Activated T-cell treated with anti-CD3 and anti-CD28 coated beads for 24 hours (primary cell): Measurements from ENCODE around the gene TM9SF4.
"Not testable (repeated sequence)": the region's sequence is repeated elsewhere in the genome, so short reads cannot be mapped to it uniquely, and the experiment has no call there.

Experiments used
- DNase-seq: peaks from one replicate; pipeline ENCODE4 v3.0.0-alpha.2; 2020; ENCODE audit warnings: low read depth

TM9SF4 gene

GRCh38 chr20:32188376-32189122, 79.0 kb downstream of the TM9SF4 start:
- DNase-seq: no peak

GRCh38 chr20:32189123-32189410, 79.6 kb downstream of the TM9SF4 start:
- DNase-seq: no peak

GRCh38 chr20:32189691-32190615, 80.4 kb downstream of the TM9SF4 start:
- peak; percentile 23 for DNase-seq

GRCh38 chr20:32190616-32191415, 81.3 kb downstream of the TM9SF4 start:
- DNase-seq: no peak

DNA sequence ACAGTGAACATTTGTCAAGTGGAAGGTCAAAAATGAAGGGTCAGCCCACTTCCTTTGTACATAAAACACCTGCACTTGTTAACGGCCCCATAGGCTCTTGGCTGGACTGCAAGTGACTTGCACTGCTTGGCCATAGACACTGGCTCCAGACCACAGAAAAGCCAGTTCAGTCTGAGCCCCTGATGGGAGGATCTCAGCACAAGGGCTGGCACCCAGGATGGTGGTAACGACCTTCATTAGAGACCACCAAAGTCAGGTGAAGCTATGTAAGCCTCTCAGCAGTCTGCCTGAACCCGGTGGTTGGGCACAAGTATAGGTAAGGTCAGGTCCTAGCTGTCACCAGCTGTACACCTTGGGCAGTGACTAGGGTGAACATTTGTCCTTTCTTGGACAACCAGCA, 81.9 kb downstream of the TM9SF4 start:
- DNase-seq: no peak

- no peak for DNase-seq
These were observed 82.4 kb downstream of the TM9SF4 start for GRCh38 chr20:32191873-32192272.

DNA sequence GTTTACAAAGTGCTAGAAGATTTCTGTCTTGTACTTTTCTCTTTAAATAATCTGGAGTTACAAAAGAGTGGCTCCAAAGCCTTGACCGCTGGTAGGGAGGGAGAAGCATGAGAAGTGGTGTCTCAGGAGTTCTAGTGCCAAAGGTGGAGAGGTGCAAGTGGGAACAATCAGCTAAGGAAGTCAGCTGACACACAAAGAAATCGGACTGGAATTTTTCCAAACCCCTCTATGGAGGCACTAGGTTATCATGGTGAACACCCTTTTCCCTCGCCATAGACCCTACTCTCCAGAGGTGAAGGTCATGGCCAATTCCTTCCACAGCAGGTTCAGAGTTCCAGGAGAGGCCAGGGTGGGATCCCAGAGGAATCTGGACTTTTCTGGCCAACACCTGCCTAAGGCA, 83.2 kb downstream of the TM9SF4 start:
- no peak for DNase-seq

DNA sequence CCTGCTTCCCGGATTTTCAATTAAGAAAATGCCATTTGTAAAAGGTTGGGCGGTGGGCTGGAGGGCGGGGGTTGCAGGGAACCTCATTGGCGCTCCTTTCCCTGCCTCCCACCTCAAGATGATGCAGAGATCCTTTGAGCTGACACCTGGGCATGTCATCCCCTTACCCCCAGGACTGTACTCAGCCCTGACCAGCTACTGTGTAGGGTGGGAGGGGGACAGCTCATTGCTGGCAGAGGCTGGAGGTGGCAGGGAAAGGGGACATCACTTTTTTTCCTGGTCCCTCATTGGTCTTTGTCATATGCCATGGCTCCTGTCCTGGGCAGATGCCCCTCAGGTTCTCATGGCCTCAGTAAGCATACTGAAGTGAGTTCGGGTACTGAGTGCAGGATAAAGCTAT, 83.8 kb downstream of the TM9SF4 start:
- DNase-seq: not testable (repeated sequence)

DNA sequence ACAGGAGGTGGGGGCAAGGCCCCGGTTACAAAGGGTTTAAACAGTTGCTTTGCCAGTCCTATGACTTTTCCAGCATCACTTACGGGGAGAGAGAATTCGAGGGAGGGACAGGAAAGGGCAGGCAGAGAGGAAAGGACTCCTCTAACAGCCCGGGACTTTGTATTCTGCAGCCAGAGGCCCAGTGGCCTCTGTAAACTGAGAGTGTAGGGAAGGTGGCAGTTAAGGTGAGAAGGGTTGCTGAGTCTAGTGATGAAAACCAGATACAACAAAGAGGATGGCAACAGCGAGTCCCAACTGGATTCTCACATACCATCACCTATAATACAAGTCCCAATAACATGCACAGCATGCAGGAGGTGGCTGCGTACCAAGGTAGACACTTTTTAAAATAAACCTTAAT, 84.5 kb downstream of the TM9SF4 start:
- no peak for DNase-seq

DNA sequence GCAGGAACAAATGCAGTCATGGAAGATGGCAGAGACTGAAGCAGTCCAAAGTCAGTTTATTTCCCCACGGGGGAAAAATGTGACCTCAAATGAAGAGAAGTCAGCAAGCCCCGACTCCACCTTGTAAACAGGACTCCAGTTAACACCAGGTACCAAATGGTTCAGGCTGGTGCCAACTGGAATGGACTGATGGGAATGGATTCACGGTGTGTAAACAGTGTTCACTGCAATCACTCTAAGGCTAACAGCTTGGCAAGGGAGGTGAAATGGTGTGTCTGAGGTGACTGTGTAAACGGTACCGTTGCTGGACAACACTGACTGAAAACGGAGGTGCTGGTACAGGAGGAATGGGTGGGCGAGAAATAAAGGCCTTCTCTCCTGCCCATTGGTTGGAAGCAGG, 86.1 kb downstream of the TM9SF4 start:
- DNase-seq: no peak

GRCh38 chr20:32196613-32197012, 87.1 kb downstream of the TM9SF4 start:
- DNase-seq: not testable (repeated sequence)

GRCh38 chr20:32197136-32197535, 87.6 kb downstream of the TM9SF4 start:
- not testable (repeated sequence) for DNase-seq

DNA sequence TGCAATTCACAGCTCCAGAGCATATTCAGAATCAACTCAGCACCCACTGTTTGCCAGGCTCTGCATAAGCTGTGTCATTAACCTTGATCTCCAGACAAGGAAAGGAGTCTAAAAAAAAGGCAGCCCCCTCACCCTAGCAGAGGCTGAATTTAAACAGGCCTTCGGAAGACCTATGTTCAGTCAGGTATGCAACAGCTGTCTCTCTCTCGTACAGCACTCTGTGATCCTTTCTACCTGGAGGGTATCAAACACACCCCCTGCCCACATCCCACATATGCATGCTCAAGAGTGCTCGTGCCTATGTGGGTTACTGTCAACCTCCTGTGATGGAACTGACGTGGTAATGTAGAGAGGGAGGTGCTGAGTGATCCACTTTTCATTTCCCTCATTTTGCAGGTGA, 89.5 kb downstream of the TM9SF4 start:
- no peak for DNase-seq

GRCh38 chr20:32201296-32201976, 91.9 kb downstream of the TM9SF4 start:
- no peak for DNase-seq

GRCh38 chr20:32201977-32202363, 92.5 kb downstream of the TM9SF4 start:
- DNase-seq: no peak

GRCh38 chr20:32203356-32204204, 94.1 kb downstream of the TM9SF4 start:
- DNase-seq: no peak

DNA sequence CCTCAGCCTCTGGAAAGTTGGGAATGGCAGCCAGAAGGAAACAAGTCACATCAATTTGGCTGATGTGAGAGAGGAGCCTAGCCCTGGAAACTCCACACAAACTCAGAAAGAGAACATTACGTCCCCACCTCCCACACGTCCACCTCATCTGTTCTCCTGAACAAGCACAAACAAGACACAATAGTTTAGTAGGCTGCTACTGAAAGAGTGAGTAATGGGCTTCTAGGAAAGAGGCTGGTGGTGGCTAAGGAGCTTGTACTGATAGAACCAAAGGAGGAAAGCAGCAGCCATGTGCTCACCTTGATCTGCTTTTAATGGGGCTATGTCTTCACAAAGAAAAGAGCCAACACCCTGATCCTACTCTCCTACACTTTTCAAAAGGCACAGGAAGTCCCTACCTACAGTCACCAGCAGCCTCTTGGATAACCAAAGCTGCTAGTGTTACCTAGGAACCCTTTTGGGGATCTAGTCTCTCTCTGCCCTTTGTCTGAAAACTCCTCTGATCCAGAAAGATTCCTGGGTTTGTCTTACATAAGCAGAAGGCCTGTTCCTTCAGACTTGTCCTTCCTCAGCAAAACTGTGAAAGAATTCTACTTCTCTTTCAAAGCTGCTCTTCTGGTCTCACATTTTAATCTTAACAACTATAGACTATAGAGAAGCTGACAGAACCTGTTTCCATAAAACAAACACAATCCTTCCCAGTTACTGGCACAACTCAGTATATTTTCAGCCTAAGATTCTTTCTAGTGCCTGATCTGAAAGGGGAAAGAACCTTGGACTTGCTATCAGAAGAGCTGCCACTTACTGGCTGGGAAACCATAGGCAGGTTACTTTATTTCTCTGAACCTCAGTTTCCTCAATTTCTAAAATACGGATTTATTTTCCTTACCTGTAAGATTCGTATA, 94.9 kb downstream of the TM9SF4 start:
- DNase-seq: peak; percentile 72

GRCh38 chr20:32205110-32205842, 95.8 kb downstream of the TM9SF4 start:
- DNase-seq: no peak
